HG03575 (cell line): ENCODE data around the gene TMEM38A.

ENCODE experiments used
- ATAC-seq: cut with Tn5 transposase; IDR thresholded peaks from one replicate; pipeline ENCODE4 v1.9.1; 2021; ENCODE audit not compliant: unreplicated experiment, insufficient number of reproducible peaks, low FRiP score; ENCODE audit errors: extremely low read depth

TMEM38A gene, protein sequence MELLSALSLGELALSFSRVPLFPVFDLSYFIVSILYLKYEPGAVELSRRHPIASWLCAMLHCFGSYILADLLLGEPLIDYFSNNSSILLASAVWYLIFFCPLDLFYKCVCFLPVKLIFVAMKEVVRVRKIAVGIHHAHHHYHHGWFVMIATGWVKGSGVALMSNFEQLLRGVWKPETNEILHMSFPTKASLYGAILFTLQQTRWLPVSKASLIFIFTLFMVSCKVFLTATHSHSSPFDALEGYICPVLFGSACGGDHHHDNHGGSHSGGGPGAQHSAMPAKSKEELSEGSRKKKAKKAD

DNA sequence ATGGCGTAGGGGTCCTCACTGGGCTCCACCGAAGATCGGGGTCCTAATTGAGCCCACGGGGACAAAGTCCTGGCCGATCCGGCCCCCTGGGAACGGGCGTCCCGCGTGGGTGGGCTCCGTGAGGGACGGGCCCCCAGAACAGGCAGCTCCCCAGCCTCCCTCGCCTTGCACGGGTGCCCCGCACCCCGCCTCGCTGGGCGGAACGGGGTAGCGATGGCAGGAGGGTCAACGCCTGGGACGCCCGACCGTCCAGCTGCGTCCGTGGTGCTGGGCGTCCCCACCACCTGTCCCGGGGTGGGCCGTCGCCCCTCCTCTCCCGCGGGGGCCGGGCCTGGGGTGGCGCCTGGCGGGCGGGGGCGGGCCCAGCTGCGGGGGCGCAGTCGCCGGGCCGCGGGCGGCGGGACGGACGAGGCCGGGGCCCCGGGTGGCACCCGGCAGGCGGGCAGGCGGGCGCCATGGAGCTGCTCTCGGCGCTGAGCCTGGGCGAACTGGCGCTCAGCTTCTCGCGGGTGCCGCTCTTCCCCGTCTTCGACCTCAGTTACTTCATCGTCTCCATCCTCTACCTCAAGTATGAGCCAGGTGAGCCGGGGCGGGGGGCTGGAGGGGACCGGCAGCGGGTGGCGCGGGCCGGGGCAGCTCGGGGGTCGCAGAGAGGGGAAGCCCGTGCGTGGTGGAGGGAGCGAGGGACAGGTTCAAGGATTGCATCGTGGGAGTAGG, at the start of gene TMEM38A:
TMEM38A (plus strand) TSS at position 377 of the 717 bp plus-strand sequence; CDS start at position 456, 79 bp downstream.
- no peak for ATAC-seq

DNA sequence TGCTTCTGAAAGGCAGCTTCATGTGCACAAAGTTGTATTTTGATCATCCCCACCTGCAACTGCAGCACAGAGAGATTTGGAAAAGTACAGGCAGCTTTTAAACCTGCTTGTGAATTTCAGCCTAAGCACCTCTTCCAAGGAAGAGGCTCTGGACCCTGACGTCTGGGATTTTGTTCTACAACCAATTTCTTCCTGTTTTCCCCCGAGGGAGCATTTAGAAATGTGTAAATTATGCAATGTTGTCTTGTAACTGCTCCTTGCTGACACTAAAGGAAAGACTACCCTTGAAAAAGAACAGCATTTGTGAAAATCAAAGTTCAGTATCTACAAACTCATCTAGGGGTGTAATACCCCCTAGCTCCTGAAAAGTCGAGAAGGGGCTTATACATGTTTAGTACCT, 48.3 kb upstream of the TMEM38A start:
- no peak for ATAC-seq

DNA sequence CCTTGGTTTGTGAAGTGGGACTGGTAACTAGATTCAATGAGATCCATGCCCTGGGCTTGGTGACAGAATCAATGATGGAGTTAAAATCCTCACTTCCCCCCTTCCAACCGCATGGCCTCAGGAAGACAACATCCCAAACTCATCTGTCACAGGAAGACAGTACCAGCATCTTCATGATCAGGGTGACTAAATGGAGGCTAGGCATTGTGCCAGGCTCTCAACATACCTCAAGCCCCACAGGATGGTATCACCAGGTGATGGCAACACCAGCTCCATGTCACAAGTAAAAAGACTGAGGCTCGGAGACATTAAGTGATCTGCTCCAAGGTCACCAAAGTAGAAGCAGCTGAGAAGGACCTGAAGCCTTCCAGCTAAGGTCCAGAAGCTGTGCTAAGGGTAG, 47.1 kb upstream of the TMEM38A start:
- no peak for ATAC-seq

DNA sequence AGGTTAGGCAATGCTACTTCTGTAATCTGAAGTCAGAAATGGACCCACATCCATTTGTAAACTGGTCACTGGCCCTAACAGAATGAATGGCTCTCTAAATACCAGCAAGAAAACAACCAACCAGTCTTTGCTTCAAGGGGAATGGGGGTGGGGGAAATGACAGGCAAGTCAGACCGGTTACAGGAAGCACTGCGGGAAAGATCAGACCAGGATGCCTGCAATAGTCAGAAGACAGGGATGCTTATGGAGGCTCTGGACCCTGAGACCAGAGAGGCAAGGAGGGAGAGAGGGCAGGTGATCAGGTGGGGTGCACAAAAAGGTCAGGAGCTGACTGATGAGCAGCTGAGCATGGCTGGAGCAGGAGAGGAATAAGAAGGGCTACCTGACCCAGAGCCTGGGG, 46.0 kb upstream of the TMEM38A start:
- no peak for ATAC-seq

DNA sequence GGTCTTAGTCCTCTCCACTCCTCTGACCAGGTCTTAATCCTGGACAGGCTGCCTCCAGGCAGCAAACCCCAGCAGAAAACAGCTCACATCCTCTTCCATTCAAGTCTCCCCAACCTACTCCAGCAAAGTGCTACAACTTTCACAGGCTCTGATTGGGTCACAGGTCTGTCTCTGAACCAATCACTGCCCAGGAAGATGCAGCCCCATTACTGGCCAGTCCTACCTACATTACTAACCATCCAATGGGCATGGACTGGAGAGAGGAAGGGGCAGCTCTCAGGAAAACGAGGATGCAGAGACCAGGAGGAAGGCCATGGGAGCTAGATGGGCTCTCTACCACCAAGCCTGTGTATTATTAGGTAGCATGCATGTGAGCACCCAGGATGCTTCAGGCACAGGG, 45.1 kb upstream of the TMEM38A start:
- ATAC-seq, result no peak

DNA sequence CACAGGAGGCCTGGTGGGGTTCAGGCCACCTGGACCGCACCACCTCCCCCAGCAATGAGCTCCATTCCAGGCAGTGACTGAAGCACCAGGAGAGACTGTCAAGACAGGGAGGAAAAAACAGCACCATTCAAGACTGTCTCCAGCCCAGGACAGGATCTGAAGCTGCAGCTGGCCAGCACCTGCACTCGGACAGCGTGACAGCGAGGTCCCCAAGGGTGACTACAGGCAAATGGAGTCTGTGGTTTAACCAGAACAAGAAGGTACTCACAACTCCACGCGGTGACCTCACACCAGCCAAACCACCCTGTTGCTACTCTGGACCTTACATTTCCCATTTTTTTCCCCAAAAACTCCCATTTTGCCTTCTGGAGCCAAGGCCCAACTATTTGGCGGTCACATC, 42.7 kb upstream of the TMEM38A start:
- ATAC-seq, result no peak

DNA sequence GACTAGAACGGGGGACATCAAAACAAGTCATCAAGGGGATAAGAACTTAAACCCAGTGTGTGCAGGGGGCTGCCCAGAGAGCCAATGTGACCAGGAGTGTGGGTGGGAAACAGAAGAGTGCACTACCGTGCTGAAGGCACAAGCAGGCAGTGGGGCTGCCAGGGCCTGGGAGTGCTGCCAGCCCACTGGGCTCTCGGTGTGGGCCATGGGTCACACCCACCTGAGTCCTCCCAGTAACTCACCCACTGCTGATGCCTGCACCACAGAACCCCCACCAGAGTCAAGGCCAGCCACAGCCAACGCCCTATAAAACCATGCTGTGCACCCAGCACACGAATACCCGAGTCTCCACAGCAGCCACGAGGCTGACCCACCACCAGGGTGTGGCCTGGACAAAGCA, 41.5 kb upstream of the TMEM38A start:
- ATAC-seq, result no peak

DNA sequence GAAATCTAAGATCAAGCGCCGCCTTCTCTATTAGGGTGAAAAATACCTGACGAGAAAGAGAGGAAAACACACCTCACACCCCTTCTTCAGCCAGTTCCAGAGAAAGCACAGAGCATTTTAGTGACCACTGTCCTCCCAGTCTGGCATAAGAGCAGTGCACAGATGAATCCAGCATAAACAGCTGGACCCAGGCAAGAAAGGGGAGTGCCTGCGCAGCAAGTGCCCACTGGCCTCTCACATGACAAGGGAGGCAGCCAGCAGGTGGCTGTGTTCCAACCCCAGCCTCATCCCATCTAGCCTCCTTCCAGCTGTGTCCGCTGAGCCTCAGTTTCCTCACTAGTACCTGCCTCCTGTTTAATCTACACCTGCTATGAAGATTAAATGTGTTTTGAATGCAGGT, 40.9 kb upstream of the TMEM38A start:
- ATAC-seq, result no peak

DNA sequence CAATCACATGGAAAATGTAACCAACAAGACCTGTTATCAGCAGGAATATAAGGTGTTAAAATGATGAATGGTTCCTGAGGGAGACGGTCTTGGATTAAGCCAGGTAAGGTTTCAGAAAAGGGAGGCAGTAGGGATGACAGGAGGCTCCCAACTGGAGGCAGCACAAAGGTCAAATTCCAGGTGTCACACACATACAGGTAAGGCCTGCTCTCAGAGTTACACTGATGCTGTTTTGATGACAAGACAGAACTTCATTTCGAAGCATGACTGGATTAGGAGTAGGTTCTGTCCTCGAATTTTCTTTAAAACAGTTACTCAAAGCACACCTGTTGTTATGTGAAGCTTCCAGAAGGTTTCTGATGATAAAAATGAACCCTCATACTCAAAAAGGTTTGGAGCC, 40.4 kb upstream of the TMEM38A start:
- ATAC-seq, result no peak

DNA sequence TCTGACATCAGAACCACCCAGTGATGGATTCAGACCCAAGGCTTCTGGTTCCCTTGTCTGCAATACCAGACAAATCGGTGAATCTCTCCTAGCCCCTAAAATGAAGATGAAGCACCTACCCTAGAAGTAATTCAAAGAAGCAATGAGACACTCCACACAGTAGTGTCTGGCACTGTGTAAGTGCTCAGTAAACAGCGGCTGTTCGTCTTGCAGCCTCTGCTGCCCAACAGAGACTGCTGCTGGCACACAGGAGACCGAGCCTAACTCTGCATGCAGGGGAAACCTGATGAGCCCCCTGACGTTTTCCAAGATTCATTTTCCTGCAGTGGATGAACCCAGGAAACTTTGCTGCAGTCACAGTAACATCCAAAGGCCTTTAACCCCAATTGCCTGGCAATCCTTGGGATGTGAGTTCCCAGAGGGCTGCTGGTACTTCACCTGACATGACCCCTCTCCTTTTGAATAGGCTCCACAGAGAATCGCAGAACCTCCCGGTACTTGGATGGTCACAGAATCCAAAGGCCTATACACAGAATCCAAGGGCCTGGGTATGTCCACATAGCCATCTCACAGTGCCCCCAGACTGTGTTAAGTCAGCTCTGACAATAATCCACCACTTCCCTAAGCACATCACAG, 39.7 kb upstream of the TMEM38A start:
- ATAC-seq, result no peak

DNA sequence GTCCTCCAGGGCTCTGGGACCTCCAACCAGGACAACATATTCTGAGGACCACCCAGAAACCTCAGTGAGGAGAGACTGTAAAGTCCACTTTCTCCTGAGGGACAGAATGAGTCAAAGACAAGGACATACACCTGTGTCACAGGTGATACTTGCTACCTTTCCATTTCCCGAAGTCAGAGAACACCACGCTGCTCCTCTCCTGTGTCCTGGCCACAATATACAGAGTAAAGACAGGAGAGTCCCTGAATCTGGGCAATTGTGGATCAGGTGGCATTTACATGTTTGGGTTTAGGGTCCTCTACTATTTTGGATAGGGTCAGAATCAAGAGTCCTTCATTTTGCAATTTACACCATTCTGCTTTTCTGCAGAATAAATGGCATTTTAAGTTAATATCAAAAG, 37.9 kb upstream of the TMEM38A start:
- ATAC-seq, result no peak

DNA sequence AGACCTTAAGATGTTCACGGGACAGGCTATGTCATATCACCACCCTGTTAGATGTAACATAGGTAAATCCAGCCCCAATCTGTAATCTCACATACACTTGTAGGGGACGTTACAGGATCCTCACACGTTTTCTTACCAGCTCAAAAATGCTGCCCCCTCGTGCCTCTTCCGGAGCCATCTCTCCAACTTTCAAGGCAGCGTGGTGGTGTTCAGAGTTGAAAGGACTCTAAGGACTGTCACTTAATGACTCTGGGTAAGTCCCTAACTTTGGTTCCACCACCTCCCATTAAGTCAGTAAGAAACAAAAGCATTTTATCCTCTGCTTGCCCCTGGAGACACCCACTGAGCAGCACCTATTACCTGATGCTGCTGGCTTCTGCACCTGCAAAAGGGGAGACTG, 37.4 kb upstream of the TMEM38A start:
- no peak for ATAC-seq

DNA sequence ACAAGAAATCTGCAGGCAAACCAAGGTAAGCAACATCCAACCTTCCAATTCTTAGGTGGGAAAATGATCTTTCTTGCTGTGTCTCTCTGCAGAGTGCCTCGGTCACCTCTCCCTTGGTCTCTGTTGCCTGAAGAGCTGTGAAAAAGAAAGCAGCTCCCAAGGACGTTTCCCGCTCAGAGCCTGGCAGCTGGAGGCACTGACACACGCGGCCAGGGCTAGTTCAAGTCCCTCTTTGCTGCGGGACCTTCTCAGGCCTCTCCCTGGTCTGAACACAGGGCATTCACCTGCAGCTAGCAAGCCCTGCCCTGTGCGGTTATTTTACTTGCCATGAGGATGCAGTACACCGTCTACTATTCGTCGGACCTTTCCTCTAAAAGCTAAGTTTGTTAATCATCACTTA, 36.7 kb upstream of the TMEM38A start:
- ATAC-seq, result no peak

DNA sequence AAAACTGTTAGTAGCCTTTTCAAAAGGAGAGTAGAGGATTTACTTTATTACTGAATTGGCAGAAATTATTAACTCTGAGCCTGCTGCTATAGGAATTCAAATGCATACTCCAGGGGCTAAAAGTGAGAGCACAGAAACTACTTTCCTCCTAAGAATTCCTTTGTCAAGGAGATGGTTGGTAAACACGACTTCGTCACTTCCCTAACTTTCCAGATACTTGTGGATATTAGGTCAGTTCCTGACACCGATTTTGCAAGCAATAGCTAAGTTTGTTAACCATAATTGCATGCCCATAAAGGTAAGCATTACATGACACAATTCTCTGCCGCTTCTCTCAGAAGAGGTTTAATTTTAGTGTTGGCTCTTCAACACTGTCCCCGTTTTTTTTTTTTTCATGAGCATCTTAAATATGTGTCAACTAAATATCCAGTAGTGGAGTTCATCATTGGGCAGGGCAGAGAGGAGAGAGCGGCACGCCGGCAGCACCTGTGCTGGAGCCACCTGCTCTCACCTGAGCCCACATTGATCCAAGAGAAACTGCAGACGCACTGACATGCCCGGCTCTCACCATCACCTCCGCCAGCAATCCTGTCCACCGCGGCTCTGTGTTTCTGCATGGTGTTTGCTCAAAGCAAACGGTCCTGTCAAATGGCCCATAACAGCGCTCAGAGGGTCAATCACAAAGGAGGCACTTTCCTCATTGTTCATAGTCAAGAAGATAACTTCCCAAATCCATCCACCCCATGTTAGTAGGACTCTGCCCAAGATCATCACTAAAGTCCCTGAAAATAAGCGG, 35.6 kb upstream of the TMEM38A start:
- ATAC-seq, result no peak

DNA sequence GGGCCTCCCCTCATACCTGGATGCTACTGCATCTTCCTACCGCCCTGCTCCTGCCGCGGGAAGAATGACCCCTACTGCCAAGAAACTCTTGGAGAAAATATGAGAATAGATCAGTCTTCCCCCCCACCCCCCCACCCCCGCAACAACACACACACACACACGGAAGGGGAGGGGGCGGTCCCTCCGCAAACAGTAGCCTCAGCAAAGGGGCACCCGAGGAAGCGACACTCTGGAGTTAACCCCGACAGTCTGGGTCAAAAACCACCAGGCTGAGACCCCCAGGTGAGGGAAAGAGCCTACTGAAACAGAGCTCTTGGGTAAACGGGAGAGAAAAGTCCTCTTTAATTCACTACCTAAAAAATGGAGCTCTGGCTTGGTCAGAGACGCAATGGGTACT, 34.1 kb upstream of the TMEM38A start:
- ATAC-seq, result no peak

DNA sequence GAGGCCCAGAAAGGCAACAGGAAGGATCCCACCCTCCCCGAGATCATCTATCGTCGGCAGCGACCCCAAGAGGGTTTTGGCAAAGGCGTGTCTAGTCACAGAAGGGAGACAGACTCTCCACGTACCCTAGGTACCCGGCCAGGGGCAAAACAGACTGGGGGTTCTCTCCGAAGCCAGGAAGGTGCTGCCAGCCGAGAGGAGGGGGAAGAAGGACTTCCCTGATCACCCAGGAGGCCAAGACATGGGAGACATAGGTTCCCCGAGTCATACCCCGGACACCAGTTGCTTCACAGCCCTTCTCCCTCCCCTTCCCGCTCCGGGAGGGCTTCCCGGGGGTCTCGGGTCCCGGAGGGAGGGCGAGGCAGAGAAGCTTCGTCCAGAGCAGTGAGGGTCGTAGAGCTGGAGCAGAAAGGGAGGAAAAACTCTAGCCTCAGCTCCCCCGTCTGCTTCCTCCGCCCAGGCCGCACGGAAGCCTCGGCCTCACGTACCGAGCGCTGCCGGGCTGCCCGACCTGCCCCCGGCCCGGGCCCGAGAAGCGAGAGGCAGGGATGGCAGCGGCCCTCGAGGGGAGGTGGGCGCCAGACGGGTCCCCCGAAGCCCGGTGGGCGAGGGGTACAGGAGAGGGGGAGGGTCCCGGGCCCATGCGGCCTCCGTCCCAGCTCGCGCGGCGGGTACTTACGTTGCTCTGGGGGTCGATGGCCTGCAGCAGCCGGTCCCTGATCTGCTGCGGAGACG, 33.6 kb upstream of the TMEM38A start:
- no peak for ATAC-seq

DNA sequence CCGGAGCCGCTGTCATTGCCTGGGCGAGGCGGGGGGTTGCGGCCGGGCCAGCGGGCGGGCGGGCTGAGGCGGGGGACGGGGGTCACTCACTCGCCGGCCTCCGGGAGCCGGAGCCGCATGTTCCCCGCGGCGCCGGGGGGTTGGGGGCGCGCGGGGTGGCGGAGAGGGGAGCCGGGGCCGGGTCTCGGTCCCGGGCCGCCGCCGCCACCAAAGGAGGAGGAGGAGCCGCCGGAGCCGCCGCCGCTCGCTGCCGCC, 33.1 kb upstream of the TMEM38A start:
- ATAC-seq, result no peak

DNA sequence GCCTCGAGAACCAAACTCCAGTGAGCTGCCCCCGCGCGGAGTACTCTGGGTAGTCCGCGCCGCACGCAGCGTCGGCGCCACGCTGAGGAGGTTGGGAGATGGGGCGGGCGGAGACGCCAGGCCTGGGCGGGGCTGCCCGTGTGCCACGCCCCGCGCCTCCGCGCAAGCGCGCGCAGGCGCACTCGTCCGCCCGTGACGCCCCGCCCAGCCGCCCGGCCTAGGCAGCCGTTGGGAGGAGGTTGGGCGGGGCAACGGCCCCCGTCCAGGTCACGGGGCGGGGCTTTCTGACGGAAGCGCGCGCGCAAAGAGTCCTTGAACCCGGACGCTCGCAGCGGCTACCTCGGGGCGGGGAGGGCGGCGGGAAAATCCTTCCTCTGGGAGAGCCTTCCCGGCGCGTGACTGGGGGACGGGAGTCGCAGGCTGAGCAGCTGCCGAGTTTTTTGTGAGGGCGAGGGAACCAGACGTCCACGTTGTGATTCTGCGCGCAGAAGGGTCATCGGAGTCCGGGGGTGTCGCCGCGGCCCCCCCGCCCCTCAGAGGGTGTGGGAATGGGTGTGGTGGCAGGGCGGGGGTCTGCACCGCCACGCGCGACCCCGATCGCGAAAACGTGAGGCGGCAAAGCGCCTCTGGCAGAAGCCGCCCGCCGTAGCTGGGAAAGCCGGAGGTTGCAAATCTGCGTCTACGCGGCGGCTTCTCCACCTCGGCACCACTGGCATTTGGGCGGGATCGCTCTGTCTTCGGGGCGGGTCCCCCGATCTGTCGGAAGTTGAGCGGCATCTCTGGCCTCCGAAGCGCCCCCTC, 32.6 kb upstream of the TMEM38A start, which contains the start of gene MED26:
MED26 (minus strand) TSS at position 22 of the 801 bp plus-strand sequence. CDS start 261 bp downstream, outside the sequence.
- ATAC-seq, result no peak
